ENCODE data around the gene MUC4. TPM values are rescaled to one million over a fixed set of nuclear protein-coding genes. Genes with fewer than 3 reads are reported as not detected.
"Not testable (repeated sequence)": the region's sequence is repeated elsewhere in the genome, so short reads cannot be mapped to it uniquely, and the experiment has no call there.

The MUC4 gene
- total RNA-seq, 1 experiment from 2014 or later: not detected

GRCh38 chr3:195790901-195791300 lies 20.8 kb downstream of the MUC4 start:
- ChIA-PET CTCF (no interaction called here), POLR2A (ENCODE audit: low non-redundant PET) (no interaction called here)
- intact Hi-C loops (cut with micrococcal nuclease; ENCODE audit: unreplicated experiment): no loop called here

GRCh38 chr3:195788711-195789581 lies 22.8 kb downstream of the MUC4 start:
- Histone ChIP-seq H3K27me3 (replicated peaks; ENCODE audit: insufficient read depth, low read depth, low read length, poor library complexity) (no peaks in the 10 kb centered on the region), H3K27ac (ENCODE audit: low read depth, low read length, poor library complexity, severe bottlenecking) (no peak overlapping the region), H3K9me3 (ENCODE audit: low read depth, low read length, poor library complexity, severe bottlenecking) (no peaks in the 10 kb centered on the region), H3K36me3 (ENCODE audit: insufficient read depth, low read length, poor library complexity, severe bottlenecking) (no peaks in the 10 kb centered on the region), H3K4me3 (ENCODE audit: low read depth, low read length, poor library complexity, severe bottlenecking) (no peak overlapping the region), H3K4me1 (ENCODE audit: insufficient read depth, low read length, poor library complexity, severe bottlenecking) (no peaks in the 10 kb centered on the region)
- CTCF ChIA-PET: no interaction called here
- DNase-seq (ENCODE audit: low spot score): no peak
- intact Hi-C loops (cut with micrococcal nuclease; ENCODE audit: unreplicated experiment): no loop called here
- TF ChIP-seq EZH2 (IDR thresholded peaks at IDR 0.05; ENCODE audit: borderline replicate concordance, low read depth, low read length, poor library complexity, severe bottlenecking): no peak
- TF ChIP-seq CTCF (conservative IDR thresholded peaks at IDR 0.05; ENCODE audit: low read depth, low read length): no peak
- no TSS peak for BruUV-seq (replicated peaks)
- POLR2A ChIA-PET (ENCODE audit: low non-redundant PET): no interaction called here

More at GRCh38 chr3:195790901-195791300, 20.8 kb downstream of the MUC4 start:
- BruUV-seq (replicated peaks): no TSS peak
- Histone ChIP-seq H3K9me3 (ENCODE audit: low read depth, low read length, poor library complexity, severe bottlenecking) (no peaks in the 10 kb centered on the region), H3K27ac (ENCODE audit: low read depth, low read length, poor library complexity, severe bottlenecking) (no peak overlapping the region), H3K27me3 (replicated peaks; ENCODE audit: insufficient read depth, low read depth, low read length, poor library complexity) (no peaks in the 10 kb centered on the region), H3K4me3 (ENCODE audit: low read depth, low read length, poor library complexity, severe bottlenecking) (no peak overlapping the region), H3K4me1 (ENCODE audit: insufficient read depth, low read length, poor library complexity, severe bottlenecking) (no peaks in the 10 kb centered on the region), H3K36me3 (ENCODE audit: insufficient read depth, low read length, poor library complexity, severe bottlenecking) (no peaks in the 10 kb centered on the region)
- no peak for DNase-seq (ENCODE audit: low spot score)
- TF ChIP-seq EZH2 (IDR thresholded peaks at IDR 0.05; ENCODE audit: borderline replicate concordance, low read depth, low read length, poor library complexity, severe bottlenecking) (no peak), CTCF (conservative IDR thresholded peaks at IDR 0.05; ENCODE audit: low read depth, low read length) (no peak)

GRCh38 chr3:195785781-195786405 lies 25.8 kb downstream of the MUC4 start:
- H3K36me3 ChIP-seq (ENCODE audit: insufficient read depth, low read length, poor library complexity, severe bottlenecking); H3K9me3 ChIP-seq (ENCODE audit: low read depth, low read length, poor library complexity, severe bottlenecking); CTCF ChIA-PET; BruUV-seq (replicated peaks); POLR2A ChIA-PET (ENCODE audit: low non-redundant PET); DNase-seq (ENCODE audit: low spot score); H3K27ac ChIP-seq (ENCODE audit: low read depth, low read length, poor library complexity, severe bottlenecking); intact Hi-C loops (cut with micrococcal nuclease; ENCODE audit: unreplicated experiment); H3K4me3 ChIP-seq (ENCODE audit: low read depth, low read length, poor library complexity, severe bottlenecking); H3K4me1 ChIP-seq (ENCODE audit: insufficient read depth, low read length, poor library complexity, severe bottlenecking); H3K27me3 ChIP-seq (replicated peaks; ENCODE audit: insufficient read depth, low read depth, low read length, poor library complexity): not testable (repeated sequence)

GRCh38 chr3:195784031-195784430 lies 27.7 kb downstream of the MUC4 start:
- H3K4me1 ChIP-seq (ENCODE audit: insufficient read depth, low read length, poor library complexity, severe bottlenecking); intact Hi-C loops (cut with micrococcal nuclease; ENCODE audit: unreplicated experiment); H3K9me3 ChIP-seq (ENCODE audit: low read depth, low read length, poor library complexity, severe bottlenecking); DNase-seq (ENCODE audit: low spot score); H3K27ac ChIP-seq (ENCODE audit: low read depth, low read length, poor library complexity, severe bottlenecking); POLR2A ChIA-PET (ENCODE audit: low non-redundant PET); CTCF ChIA-PET; BruUV-seq (replicated peaks); H3K4me3 ChIP-seq (ENCODE audit: low read depth, low read length, poor library complexity, severe bottlenecking); H3K36me3 ChIP-seq (ENCODE audit: insufficient read depth, low read length, poor library complexity, severe bottlenecking); H3K27me3 ChIP-seq (replicated peaks; ENCODE audit: insufficient read depth, low read depth, low read length, poor library complexity): not testable (repeated sequence)

GRCh38 chr3:195781236-195781635 lies 30.5 kb downstream of the MUC4 start:
- POLR2A ChIA-PET (ENCODE audit: low non-redundant PET); H3K4me1 ChIP-seq (ENCODE audit: insufficient read depth, low read length, poor library complexity, severe bottlenecking); BruUV-seq (replicated peaks); H3K27ac ChIP-seq (ENCODE audit: low read depth, low read length, poor library complexity, severe bottlenecking); intact Hi-C loops (cut with micrococcal nuclease; ENCODE audit: unreplicated experiment); DNase-seq (ENCODE audit: low spot score); H3K27me3 ChIP-seq (replicated peaks; ENCODE audit: insufficient read depth, low read depth, low read length, poor library complexity); CTCF ChIA-PET; H3K4me3 ChIP-seq (ENCODE audit: low read depth, low read length, poor library complexity, severe bottlenecking); H3K9me3 ChIP-seq (ENCODE audit: low read depth, low read length, poor library complexity, severe bottlenecking); H3K36me3 ChIP-seq (ENCODE audit: insufficient read depth, low read length, poor library complexity, severe bottlenecking): not testable (repeated sequence)

Measured in A673 (cell line).